HepG2 (cell line): ENCODE results near the gene RCCD1. TPM values are rescaled to one million over a fixed set of nuclear protein-coding genes. Genes with fewer than 3 reads are reported as not detected.
A peak's percentile ranks its signal among the peaks of the same experiment; 100 is the strongest.

Experiments used
- CEBPB ChIP-seq: IDR thresholded peaks from 2 replicates; pipeline ENCODE4 v1.6.1; 2011; ENCODE audit warnings: low read depth, low read length, improper control_type of control experiment, borderline replicate concordance
- CEBPG ChIP-seq: IDR thresholded peaks from 2 replicates; pipeline ENCODE4 v1.6.1; 2016
- KAT2B ChIP-seq: fragments of 150-350 bp; IDR thresholded peaks from 2 replicates; pipeline ENCODE4 v1.6.1; 2014; ENCODE audit warnings: low read depth, low read length, borderline replicate concordance
- KLF16 ChIP-seq, 2 experiments: sonication (generic) in 1 of 2; formaldehyde crosslinking in 1 of 2; IDR thresholded peaks; 2 replicates each; pipeline versions ENCODE4 v1.6.1 to v1.8.0; 2016 to 2023; ENCODE audit warnings: missing genetic modification reagents in 2 of 2, missing compliant biosample characterization in 1 of 2
- MAFK ChIP-seq, 2 experiments: IDR thresholded peaks in 1 of 2; conservative IDR thresholded peaks in 1 of 2; 2 replicates each; pipeline ENCODE4 v1.6.1; 2011; ENCODE audit warnings: improper control_type of control experiment in 2 of 2, low read length in 2 of 2
- MED13 ChIP-seq: sonication (generic); formaldehyde crosslinking; IDR thresholded peaks from 2 replicates; pipeline ENCODE4 v1.5.0; 2020; ENCODE audit warnings: missing genetic modification reagents
- MEIS1 ChIP-seq: sonication (generic); formaldehyde crosslinking; IDR thresholded peaks from 2 replicates; pipeline ENCODE4 v1.9.0; 2021; ENCODE audit warnings: mild to moderate bottlenecking, missing genetic modification reagents, moderate library complexity, borderline replicate concordance
- MXI1 ChIP-seq: IDR thresholded peaks from 3 replicates; pipeline ENCODE4 v1.6.1; 2012; ENCODE audit warnings: low read depth, low read length, inconsistent platforms, borderline replicate concordance
- NCOA5 ChIP-seq: sonication (generic); formaldehyde crosslinking; IDR thresholded peaks from 2 replicates; pipeline ENCODE4 v1.4.0; 2020; ENCODE audit warnings: missing genetic modification reagents
- NFATC3 ChIP-seq: sonication (generic); formaldehyde crosslinking; IDR thresholded peaks from 2 replicates; pipeline ENCODE4 v1.5.1; 2020; ENCODE audit warnings: mild to moderate bottlenecking, missing genetic modification reagents
- POLR2AphosphoS5 ChIP-seq: IDR thresholded peaks from 2 replicates; pipeline ENCODE4 v1.6.1; 2012; ENCODE audit warnings: low read depth, low read length
- SCMH1 ChIP-seq: sonication (generic); formaldehyde crosslinking; IDR thresholded peaks from 2 replicates; pipeline ENCODE4 v1.9.0; 2021; ENCODE audit warnings: missing genetic modification reagents, mild to moderate bottlenecking, borderline replicate concordance
- SP140L ChIP-seq: sonication (generic); formaldehyde crosslinking; IDR thresholded peaks from 2 replicates; pipeline ENCODE4 v1.4.0; 2020; ENCODE audit warnings: missing genetic modification reagents, borderline replicate concordance
- SP2 ChIP-seq: sonication (generic); formaldehyde crosslinking; IDR thresholded peaks from 2 replicates; pipeline ENCODE4 v1.5.1; 2020; ENCODE audit warnings: mild to moderate bottlenecking, missing genetic modification reagents
- YY1 ChIP-seq: IDR thresholded peaks from 2 replicates; pipeline ENCODE4 v1.6.1; 2011; ENCODE audit warnings: low read length, low read depth, moderate library complexity, mild to moderate bottlenecking; ENCODE audit not compliant: insufficient read depth, insufficient replicate concordance
- ZNF326 ChIP-seq: sonication (generic); formaldehyde crosslinking; IDR thresholded peaks from 2 replicates; pipeline ENCODE4 v1.4.0; 2020; ENCODE audit warnings: missing genetic modification reagents, borderline replicate concordance
- ZNF530 ChIP-seq: sonication (generic); formaldehyde crosslinking; IDR thresholded peaks from 2 replicates; pipeline ENCODE4 v1.5.0; 2020; ENCODE audit warnings: low read depth, mild to moderate bottlenecking, missing genetic modification reagents
- ZNF564 ChIP-seq: sonication (generic); formaldehyde crosslinking; IDR thresholded peaks from 2 replicates; pipeline ENCODE4 v1.8.1; 2023; ENCODE audit warnings: mild to moderate bottlenecking, missing genetic modification reagents
- ZNF607 ChIP-seq: sonication (generic); formaldehyde crosslinking; IDR thresholded peaks from 2 replicates; pipeline ENCODE4 v1.5.1; 2020; ENCODE audit warnings: missing genetic modification reagents, mild to moderate bottlenecking, borderline replicate concordance
- ZNF775 ChIP-seq: sonication (generic); formaldehyde crosslinking; IDR thresholded peaks from 2 replicates; pipeline ENCODE4 v1.4.0; 2020; ENCODE audit warnings: missing genetic modification reagents, mild to moderate bottlenecking, moderate library complexity, borderline replicate concordance
- polyA plus RNA-seq, 8 experiments: library from polyadenylated mRNA; depleted of rRNA in 3 of 8; stranded (reverse) in 7 of 8; unstranded in 1 of 8; fragments of >200 nt; fragmentation: Illumina TruSeq in 4 of 8; extraction: Trizol in 4 of 8; gene quantifications; 2 replicates each; pipeline versions ENCODE4 v1.2.1 to v1.2.3, GENCODE V29; 2011 to 2016; ENCODE audit warnings: low read depth in 4 of 8, missing spikeins in 1 of 8, mixed read lengths in 1 of 8; ENCODE audit not compliant: insufficient read depth in 1 of 8
- total RNA-seq, 5 experiments: library from RNA; depleted of rRNA; stranded (reverse); fragments of >200 nt; fragmentation: Illumina TruSeq; extraction: Trizol; gene quantifications; 2 replicates each; pipeline ENCODE4 v1.2.3, GENCODE V29; 2016; ENCODE audit warnings: low read depth in 1 of 5
- TF ChIP-seq, protein P1 (sequence below): sonication (generic); formaldehyde crosslinking; IDR thresholded peaks from 2 replicates; pipeline ENCODE4 v1.5.0; 2020; ENCODE audit warnings: missing genetic modification reagents
- TF ChIP-seq, protein P2 (sequence below): sonication (generic); formaldehyde crosslinking; IDR thresholded peaks from 2 replicates; pipeline ENCODE4 v1.5.0; 2020; ENCODE audit warnings: missing genetic modification reagents, mild to moderate bottlenecking, borderline replicate concordance
- TF ChIP-seq, protein P3 (sequence below): sonication (generic); formaldehyde crosslinking; IDR thresholded peaks from 2 replicates; pipeline ENCODE4 v1.4.0; 2020; ENCODE audit warnings: missing genetic modification reagents

Gene RCCD1
- total and polyA plus RNA-seq, 2 of the 13 experiments (the other 11 are each of a cell fraction or from before 2014, with no cell fraction given), result 14.1 to 15.1 TPM

DNA sequence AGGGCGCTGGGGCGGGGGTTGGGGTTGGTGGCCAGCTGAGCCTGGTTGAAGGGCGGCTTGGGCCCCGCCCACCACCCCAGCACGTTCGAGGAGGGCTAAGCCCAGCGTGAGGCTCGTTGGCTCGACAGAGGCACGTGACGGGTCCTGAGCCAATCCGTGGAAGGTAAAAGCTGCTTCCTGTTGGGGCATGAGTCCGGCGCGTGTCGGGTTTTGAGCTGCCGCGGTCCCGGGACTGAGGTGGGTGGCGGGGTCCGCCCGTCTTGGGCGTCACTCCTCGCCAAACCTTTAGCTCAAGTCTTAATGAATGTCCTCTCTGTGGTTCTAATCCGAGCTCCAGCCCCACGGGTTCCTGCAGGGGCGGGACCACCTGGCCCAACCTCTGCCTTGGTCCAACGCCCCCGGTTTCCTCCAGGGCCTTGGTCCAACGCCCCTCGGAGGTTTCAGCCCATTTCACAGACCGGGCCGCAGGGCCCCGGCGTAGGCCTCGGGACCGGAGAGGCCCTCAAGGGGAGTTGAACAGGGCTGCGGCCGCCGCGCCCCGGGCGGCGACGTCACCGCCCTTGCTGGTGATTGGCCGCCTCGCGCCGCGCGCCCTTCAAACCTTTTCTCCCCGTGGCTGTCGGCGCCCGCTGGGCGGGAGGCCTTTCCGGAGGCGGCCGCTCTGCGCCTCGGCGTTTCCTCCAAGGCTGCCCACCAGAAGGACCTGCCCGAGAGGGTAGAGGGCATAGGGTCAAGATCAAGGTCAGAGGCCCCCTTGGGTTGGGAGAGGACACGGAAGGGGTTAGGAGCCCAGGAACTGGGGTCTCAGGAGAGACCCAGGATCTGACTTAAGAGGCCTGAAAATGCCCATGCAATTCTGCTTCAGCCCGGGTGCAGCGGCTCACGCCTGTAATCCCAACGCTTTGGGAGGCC lies at the start of gene RCCD1 (continued):
- TF ChIP-seq KLF16 (CRISPR knock-in tag; IDR thresholded peaks at IDR 0.05), result peak in 1 of 2 experiments; percentile 90; a peak in 2 of 4 replicates
- TF ChIP-seq, protein P1, sequence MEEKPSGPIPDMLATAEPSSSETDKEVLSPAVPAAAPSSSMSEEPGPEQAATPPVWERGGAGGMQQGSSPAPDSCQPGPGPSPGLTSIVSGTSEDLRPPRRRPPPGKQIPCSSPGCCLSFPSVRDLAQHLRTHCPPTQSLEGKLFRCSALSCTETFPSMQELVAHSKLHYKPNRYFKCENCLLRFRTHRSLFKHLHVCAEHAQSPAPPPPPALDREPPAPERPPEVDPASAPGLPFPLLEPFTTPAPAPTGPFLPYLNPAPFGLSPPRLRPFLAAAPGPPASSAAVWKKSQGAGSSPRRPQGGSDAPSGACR, result peak; percentile 76; the same call in 1 of the 2 replicates
- TF ChIP-seq MED13 (CRISPR knock-in tag), result 0 out of 2 replicates have a peak, but pooled peaks have one; percentile 12
- TF ChIP-seq ZNF607 (CRISPR knock-in tag), result peak; percentile 88
- no peak for TF ChIP-seq NCOA5
- peak; percentile 51 for TF ChIP-seq SP2 (CRISPR knock-in tag)
- no peak for TF ChIP-seq MAFK (conservative IDR thresholded peaks at IDR 0.05 in 1 of 2, IDR thresholded peaks at IDR 0.05 in 1 of 2; ENCODE audit: low read length in 2 of 2)
- peak; percentile 100 for TF ChIP-seq ZNF326 (CRISPR knock-in tag)
- peak; percentile 87; the same call in 2 of the 3 replicates for TF ChIP-seq MXI1
- 0 out of 2 replicates have a peak, but pooled peaks have one; percentile 16 for TF ChIP-seq NFATC3 (CRISPR knock-in tag)
- no peak for TF ChIP-seq SP140L (CRISPR knock-in tag)
- TF ChIP-seq, protein P2, sequence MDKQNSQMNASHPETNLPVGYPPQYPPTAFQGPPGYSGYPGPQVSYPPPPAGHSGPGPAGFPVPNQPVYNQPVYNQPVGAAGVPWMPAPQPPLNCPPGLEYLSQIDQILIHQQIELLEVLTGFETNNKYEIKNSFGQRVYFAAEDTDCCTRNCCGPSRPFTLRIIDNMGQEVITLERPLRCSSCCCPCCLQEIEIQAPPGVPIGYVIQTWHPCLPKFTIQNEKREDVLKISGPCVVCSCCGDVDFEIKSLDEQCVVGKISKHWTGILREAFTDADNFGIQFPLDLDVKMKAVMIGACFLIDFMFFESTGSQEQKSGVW (CRISPR knock-in tag), result no peak
- 0 out of 2 replicates have a peak, but pooled peaks have one; percentile 41 for TF ChIP-seq ZNF530 (CRISPR knock-in tag)
- no peak for TF ChIP-seq CEBPG (CRISPR knock-in tag)
- TF ChIP-seq, protein P3, sequence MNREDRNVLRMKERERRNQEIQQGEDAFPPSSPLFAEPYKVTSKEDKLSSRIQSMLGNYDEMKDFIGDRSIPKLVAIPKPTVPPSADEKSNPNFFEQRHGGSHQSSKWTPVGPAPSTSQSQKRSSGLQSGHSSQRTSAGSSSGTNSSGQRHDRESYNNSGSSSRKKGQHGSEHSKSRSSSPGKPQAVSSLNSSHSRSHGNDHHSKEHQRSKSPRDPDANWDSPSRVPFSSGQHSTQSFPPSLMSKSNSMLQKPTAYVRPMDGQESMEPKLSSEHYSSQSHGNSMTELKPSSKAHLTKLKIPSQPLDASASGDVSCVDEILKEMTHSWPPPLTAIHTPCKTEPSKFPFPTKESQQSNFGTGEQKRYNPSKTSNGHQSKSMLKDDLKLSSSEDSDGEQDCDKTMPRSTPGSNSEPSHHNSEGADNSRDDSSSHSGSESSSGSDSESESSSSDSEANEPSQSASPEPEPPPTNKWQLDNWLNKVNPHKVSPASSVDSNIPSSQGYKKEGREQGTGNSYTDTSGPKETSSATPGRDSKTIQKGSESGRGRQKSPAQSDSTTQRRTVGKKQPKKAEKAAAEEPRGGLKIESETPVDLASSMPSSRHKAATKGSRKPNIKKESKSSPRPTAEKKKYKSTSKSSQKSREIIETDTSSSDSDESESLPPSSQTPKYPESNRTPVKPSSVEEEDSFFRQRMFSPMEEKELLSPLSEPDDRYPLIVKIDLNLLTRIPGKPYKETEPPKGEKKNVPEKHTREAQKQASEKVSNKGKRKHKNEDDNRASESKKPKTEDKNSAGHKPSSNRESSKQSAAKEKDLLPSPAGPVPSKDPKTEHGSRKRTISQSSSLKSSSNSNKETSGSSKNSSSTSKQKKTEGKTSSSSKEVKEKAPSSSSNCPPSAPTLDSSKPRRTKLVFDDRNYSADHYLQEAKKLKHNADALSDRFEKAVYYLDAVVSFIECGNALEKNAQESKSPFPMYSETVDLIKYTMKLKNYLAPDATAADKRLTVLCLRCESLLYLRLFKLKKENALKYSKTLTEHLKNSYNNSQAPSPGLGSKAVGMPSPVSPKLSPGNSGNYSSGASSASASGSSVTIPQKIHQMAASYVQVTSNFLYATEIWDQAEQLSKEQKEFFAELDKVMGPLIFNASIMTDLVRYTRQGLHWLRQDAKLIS, result peak; percentile 70; the same call in 1 of the 2 replicates
- no peak for TF ChIP-seq SCMH1 (CRISPR knock-in tag)
- TF ChIP-seq CEBPB, result no peak
- peak; percentile 21 for TF ChIP-seq YY1
- no peak for TF ChIP-seq ZNF775 (CRISPR knock-in tag)
- no peak for TF ChIP-seq MEIS1
- no peak for TF ChIP-seq KAT2B
- TF ChIP-seq POLR2AphosphoS5, result peak; percentile 84
- TF ChIP-seq ZNF564 (CRISPR knock-in tag), result peak; percentile 31; the same call in 1 of the 2 replicates
